Activated CD4-positive, CD25-positive, alpha-beta regulatory T cell treated with anti-CD3 and anti-CD28 coated beads, Interleukin-2, amount 50 U/mL, for 72 hours (primary cell): Measurements from ENCODE around the gene SLC34A2.
"Not testable (repeated sequence)": the region's sequence is repeated elsewhere in the genome, so short reads cannot be mapped to it uniquely, and the experiment has no call there.

Source experiments
- DNase-seq: peaks from one replicate; pipeline ENCODE4 v3.0.0; 2021

Gene SLC34A2, protein sequence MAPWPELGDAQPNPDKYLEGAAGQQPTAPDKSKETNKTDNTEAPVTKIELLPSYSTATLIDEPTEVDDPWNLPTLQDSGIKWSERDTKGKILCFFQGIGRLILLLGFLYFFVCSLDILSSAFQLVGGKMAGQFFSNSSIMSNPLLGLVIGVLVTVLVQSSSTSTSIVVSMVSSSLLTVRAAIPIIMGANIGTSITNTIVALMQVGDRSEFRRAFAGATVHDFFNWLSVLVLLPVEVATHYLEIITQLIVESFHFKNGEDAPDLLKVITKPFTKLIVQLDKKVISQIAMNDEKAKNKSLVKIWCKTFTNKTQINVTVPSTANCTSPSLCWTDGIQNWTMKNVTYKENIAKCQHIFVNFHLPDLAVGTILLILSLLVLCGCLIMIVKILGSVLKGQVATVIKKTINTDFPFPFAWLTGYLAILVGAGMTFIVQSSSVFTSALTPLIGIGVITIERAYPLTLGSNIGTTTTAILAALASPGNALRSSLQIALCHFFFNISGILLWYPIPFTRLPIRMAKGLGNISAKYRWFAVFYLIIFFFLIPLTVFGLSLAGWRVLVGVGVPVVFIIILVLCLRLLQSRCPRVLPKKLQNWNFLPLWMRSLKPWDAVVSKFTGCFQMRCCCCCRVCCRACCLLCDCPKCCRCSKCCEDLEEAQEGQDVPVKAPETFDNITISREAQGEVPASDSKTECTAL

DNA sequence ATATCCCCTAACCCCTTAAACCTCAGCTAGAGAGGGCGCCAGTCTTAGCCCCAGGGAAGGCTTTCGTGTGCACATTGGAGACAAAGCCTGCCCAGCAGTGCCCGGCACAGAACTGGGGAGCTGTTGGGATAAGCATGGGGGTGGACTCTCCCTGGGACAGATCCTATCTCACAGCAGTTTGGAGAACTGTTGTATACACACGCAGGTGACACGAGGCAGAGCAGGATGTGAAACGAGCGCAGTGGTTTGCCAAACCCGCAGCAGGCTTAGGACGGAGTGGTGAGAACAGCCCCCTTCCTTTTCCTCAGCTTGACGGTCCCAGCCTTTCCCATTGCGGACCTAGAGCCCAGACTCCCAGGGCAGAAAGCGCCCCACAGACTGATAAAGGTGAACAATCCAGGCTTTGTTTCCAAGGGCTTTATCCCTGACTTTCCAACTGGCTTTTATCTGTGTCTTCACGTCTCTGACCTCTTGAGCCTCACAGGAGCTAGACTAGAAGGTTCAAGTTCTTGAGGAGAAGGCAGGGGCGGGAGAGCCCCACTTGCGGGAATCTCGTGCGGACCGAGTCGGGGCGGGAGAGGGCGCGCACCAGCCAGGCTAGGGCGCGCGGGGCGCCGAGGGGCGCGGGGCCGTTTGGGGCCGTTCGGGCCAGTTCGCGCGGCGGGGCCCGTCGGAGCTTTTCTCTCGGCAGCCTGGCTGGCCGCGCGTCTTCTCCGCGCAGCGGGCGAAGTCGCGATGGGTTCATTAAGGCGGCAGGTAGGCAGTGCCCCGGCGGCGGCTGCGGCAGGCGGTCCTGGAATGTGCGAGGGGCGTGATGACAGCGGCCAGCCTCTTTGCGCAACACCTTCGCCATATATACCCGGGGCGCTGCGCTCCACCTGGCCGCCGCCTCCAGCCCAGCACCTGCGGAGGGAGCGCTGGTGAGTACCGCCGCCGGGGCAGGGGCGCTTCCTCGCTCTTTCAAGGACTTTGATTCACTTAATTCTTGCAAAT, at the start of gene SLC34A2:
TSS of gene SLC34A2 (plus strand) at position 881 of the 993 bp plus-strand sequence. CDS start 6,650 bp downstream, outside the sequence.
- no peak for DNase-seq

DNA sequence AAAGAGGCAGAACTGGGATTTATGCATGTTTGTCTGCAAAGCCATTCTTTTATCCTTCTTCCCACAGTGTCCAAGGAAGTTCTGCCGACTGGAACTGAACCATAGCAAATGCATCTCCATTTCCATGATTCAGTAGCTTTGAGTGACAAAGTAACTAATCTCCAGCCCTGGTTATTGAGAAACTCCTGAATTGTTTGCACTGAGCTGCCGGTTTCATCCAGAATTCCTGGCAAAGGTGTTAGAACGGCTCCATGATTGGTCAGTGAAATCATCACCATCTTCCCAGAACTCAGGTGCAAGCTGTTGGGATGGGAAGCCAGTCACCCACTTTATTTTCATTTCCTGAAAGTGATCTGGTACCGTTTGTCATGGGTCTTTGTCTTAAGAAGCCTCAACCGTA, 47.0 kb upstream of the SLC34A2 start:
- DNase-seq, result no peak

DNA sequence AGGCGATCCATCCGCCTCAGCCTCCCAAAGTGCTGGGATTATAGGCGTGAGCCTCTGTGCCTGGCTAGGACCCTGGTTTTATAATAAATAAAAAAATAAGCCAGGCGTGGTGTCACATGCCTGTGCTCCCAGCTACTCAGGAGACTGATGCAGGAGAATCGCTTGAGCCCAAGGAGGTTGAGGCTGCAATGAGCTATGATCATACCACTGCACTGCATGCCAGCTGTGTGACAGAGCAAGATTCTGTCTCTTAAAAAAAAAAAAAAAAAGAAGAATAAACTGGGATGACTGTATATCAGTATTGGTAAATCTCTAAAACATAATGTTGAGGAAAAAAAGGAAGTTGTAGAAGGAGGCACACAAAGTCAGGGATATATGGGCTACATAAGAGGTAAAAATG, 45.7 kb upstream of the SLC34A2 start:
- no peak for DNase-seq

DNA sequence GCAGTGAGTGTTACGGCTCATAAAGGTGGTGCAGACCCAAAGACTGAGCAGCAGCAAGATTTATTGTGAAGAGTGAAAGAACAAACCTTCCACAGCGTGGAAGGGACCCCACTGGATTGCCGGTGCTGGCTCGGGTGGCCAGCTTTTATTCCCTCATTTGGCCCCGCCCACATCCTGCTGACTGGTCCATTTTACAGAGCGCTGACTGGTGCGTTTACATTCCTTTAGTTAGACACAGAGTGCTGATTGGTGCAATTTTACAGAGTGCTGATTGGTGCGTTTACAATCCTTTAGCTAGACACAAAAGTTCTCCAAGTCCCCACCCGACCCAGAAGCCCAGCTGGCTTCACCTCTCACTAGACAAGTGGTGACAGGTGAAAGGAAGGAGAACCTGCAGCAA, 42.0 kb upstream of the SLC34A2 start:
- not testable (repeated sequence) for DNase-seq

DNA sequence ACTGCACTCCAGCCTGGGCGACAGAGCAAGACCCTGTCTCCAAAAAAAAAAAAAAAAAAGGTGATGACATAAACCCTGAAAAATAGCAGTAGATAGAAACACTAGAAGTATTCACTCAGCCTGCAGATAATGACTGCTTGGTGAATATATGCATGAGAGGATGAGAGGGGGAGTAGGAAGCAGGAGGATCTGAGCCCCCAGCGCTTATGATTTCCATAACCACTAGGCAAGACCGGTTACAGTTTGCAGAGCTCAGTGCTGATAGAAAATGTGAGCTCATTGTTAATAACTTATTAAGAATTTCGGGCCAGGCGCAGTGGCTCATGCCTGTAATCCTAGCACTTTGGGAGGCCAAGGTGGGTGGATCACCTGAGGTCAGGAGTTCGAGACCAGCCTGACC, 40.8 kb upstream of the SLC34A2 start:
- DNase-seq, result no peak

DNA sequence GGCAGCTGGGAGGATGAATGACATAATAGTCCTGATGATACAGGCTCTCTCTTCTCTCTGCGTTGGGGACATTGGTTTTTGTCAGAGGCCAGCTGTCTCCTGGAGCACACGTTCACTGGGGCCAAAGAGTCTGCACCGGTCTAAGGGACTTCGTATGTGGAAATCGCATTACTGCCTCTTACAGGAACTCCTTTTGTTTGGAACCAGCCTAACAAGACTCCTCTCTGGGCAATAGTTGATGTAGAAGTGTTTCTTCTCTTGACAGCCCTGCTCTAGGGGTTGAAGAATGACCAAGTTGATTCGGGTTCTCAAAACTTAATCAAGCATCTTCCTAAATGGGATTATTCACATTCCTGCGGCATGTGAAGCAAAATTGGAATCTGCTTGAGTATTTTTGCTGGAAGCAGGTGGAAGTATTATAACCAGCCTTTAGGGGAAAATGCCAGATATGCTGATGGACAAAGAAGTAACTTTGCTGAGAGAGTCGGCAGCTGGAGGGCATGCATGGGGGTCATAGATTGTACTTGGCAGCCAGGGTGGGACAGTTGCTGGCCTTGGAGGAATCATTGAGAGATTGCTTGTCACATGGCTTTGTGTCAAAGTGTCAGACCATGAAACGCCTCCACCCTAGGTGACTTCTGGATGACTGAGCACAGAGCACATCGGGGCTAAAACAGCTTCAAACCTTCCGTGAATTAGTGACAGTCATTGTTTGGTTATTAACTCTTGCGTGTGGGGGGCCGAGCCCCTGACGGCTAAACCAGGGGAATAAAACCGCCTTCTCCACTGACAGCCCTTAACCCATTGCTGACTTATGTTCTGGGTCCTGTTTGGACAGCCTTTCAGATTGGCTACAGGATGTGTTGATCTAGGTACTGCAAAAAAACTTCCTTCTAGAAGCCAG, 34.4 kb upstream of the SLC34A2 start:
- DNase-seq, result no peak

DNA sequence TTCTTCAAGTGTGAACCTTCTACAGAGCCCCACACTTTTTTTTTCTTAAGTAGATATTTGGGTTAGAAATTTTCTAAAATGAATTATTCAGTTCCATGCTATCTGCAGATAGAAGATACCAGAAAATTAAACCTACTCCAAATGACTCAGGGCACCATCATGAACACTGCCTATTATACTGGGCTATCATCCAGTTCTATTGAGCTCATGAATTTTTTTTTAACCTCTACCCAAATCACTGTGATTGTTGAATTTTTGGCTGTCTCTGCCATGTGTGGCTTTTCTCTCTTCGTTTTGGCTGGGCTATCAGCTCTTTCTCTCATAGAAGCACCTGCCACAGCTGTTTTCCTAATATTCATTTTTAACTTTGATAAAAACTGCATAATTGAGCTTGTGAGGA, 31.0 kb upstream of the SLC34A2 start:
- DNase-seq, result no peak

DNA sequence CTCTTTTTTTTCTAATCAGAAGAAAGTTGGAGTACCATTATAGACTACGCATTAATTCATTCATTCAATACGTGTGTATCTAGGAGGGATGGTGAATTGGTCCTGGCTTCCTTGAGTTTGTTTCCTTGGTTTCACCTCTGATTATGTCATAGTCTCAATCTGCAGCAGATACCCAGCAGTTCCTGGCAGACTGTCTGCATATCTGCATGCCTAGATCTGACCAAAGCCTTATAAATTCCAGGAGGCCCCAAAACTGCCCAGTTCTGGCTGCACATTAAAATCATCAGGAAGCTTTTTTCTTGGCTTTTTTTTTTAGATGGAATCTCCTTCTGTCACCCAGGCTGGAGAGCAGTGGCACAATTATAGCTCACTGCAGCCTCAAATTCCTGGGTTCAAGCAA, 27.2 kb upstream of the SLC34A2 start:
- no peak for DNase-seq

DNA sequence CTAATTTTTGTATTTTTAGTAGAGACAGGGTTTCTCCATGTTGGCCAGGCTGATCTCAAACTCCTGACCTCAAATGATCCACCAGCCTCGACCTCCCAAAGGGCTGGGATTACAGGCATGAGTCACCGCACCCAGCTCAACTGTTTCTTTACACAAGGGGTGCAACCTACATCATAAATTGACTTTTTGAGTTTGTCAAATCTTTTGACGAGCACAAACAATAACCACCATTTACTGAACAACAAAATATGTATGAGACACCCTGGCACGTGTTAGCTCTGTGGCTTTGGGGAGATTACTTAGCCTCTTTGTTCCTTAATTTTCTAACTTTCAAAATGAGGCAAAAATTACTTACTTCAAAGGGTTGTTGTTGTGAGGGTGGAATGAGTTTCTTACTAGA, 23.5 kb upstream of the SLC34A2 start:
- no peak for DNase-seq

DNA sequence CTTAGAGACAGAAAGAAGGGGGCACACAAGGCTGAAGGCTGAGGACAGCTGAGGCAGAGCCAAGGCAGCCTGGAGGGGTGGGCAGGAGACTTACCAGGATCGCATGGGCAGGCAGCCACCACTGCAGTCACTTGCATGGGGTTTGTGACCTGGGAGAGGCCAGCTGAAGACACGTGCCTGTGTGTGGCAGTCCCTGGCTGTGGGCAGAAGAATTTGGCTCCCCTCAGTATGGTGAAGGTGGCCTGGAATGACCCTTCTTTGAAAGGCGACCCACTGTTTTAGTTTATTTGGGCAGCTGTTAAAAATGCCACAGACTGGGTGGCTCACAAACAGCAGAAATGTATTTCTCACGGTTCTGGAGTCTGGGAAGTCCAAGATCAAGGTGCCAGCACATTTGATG, 22.1 kb upstream of the SLC34A2 start:
- DNase-seq, result no peak

DNA sequence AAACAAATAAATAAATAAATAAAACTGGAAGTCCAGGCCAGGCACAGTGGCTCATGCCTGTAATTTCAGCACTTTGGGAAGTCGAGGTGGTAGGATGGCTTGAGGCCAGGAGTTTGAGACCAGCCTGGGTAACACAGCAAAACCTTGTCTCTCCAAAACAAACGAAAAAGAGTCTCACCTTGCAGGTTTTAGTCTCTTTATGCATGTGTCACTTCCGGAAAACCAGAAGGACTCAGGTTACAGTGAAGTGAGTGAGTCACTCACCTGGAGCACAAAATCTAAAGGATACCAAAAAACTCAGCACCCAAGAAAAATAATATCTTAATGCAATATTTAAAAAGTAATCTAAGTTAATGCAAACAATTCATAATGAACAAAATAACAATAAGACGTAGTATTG, 20.1 kb upstream of the SLC34A2 start:
- DNase-seq, result no peak

DNA sequence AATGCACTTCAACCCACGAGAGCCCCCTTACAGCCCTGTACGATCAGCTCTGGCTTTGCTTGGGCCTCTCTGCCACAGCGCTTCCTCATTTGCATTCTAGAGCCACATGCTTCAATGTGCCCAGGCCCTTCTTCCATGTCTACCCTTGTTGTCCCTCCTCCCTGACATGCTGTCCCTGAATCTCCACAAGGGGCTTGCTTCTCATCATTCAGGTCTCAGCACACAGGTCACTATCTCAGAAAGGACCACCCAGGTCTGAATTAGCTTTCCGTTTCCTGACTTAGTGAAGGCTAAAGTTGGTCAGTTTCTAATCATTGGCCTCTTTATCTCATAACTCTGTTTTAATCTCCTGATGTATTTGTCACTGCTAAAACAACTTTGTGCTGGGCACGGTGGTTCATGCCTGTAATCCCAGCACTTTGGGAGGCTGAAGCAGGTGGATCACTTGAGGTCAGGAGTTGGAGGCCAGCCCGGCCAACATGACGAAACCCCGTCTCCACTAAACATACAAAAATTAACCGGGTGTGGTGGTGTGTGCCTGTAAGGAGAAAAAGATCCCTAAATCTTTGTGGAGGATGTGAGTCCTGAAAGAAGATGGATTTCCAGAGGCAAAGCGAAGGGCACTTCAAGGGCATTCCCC, 17.9 kb upstream of the SLC34A2 start:
- DNase-seq, result no peak

DNA sequence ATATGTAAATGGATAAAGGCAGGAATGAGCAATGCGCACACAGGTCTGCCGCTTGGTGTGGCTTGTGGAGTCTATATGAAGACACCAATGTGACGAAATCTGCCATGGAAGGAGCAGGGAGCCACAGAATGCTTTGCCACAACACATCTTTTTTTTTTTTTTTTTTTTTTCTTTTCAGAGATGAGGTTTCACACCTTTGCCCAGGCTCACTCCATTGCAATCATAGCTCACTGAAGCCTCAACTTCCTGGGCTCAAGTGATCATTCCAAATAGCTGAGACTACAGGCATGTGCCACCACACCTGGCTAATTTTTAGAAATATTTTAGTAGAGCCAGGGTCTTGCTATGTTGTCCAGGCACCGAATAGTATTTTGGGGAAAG, 17.4 kb upstream of the SLC34A2 start:
- no peak for DNase-seq

DNA sequence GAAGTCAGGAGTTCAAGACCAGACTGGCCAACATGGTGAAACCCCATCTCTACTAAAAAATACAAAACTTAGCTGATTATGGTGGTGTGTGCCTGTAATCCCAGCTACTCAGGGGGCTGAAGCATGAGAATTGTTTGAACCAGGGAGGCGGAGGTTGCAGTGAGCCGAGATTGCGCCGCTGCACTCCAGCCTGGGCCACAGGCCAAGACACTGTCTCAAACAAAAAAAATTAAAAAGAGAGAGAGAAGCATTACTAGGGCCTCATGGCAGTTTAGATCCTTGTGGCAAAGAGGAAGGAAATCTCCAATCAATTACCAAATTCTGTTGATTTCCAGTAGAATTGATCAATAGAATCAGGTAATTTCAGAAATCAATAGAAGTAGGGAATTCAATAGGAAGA, 16.8 kb upstream of the SLC34A2 start:
- no peak for DNase-seq

DNA sequence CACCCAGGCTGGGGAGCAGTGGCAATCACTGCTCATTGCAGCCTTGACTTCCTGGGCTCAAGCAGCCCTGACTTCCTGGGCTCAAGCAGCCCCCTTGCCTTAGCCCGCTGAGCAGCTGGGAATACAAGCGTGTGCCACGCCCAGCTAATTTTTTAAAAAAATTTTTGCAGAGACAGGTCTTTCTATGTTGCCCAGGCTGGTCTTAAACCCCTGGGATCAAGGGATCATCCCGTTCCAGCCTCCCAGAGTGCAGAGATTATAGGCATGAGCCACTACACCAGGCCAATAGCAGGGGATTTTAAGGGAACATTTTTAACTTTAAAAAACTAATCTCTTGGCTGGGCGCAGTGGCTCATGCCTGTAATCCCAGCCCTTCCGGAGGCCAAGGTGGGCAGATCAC, 5.3 kb upstream of the SLC34A2 start:
- DNase-seq, result no peak

DNA sequence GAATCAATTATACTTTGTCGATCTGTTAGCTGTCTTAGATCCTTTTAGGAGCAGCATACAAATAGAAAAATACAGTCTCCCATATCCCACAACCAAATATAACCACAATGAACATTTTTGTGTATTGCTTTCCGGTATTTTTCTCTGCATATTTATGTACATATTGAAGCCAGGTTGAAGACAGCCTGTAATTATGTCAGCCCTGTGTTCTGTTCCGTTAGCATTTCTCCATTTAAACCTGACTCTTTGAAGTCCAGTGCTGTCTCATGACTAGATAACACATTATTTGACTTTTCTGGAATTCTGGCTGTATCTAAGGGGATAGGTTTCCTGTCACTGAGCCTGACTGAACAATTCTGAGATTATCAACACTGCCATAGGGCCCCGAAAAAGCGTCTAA, 4.0 kb upstream of the SLC34A2 start:
- no peak for DNase-seq

DNA sequence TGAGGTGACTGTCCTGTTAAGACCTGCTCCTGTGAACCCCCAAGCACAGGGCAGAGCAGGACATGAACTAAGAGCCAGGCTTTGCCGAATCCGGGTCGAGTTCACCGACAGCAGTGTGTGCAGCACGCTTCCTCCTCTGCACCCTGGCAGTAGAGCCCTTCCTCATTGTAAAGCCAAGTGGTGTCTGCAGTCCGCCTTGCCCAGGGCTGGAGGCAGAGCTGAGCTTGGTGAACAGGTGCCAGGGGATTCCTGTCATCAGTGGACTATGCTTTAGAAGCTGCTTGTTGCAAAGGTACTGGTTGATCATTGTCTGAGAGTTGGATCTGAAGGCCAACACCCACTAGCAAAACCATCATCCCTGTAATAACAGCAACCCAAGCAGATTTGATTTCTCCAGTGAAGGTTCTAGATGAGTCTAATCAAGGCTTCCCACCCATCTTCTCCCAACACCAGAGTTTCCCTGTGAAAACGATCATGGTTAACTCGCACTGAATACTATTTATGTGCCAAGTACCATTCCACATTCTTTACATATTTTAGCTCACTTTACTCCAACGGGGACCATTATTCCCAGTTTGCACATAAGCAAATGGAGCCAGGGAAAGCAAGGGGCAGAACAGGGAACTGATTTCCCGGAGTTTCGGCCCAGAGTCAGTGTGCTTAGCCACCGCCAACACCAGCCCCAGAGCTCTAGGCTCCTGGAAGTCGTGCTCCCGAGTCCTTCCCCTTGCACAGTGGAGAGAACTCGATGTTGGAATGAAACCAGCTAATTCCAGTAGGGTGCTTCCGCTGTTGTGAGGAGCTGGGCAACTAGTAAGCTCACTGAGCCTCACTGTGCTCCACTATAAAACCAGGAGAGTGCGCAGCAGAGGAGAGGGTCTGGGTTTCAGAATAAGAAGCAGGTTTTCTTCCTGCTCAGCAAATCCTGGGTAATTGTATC, 1.4 kb upstream of the SLC34A2 start:
- no peak for DNase-seq

DNA sequence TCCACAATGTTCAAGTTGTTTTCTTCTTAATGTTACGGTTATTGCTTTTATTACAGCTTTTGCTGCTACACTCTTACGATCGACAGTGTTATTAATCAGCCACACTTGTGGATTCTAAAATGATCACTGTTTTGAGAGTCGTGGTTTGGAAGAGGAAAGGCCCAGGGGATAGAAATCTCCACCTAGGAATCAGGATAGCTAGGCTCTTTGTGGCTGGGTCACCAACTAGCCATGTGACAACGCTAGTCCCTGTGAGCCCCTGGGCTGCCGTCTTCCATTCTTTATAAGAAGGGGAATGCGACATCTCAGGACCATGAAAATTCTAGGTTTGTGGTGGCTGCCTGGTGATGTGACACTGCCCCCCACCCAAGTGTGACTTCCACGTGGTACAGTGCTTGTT, 380 bp downstream of the SLC34A2 start:
- no peak for DNase-seq

DNA sequence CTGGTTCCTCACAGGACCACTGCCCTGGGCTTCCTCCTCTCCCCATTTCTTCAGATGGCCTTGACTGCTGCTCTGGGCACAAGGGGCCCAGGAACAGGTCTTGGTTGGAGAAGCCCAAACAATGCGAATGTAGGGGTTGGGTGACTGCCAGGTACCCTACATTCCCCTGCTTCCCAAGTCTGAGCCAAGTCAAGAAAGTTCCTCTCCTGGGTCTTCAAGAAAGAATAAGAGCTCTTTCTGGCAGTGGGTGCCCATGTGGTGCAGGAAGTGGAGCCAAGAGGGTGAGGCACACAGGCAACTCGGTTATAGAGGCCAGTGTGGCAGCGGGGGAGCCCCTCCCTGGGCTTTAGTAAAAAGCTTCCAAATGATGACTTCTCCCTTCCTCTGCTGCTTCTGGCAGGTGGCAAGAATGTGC, 2.7 kb downstream of the SLC34A2 start:
- DNase-seq, result no peak

DNA sequence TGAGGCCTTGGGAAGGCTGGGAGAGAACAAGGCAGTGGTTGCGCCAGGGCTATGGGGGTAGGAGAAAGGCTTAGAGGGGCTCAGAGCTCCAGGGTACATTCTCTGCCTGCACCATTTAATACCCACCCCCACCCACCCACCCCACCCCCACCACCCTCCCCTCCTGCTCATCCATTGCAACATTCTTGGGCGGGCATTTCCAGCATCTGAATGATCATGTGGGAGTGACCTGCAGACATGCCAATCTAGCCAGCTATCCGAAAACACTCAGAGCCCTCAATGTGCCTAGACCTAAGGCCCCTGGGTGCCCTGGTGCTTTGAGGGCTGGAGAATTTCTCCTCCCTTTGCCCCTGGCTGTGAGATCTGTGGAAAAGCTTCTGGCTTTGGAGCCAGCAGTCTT, 3.1 kb downstream of the SLC34A2 start:
- DNase-seq, result no peak

DNA sequence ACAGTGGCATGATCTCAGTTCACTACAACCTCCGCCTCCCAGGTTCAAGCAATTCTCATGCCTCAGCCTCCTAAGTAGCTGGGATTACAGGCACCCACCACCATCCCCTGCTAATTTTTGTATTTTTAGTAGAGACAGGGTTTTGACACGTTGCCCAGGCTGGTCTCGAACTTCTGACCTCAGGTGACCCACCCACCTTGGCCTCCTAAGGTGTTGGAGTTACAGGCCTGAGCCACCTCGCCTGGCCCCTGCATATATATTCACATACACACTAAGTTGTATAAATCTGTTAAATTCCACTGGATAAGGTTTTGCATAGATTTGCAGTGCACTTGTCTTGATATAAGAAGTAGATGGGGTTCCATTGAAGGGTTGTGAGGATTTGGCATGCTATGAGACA, 5.8 kb downstream of the SLC34A2 start:
- not testable (repeated sequence) for DNase-seq
